SK-N-SH treated with all-trans-retinoic acid at 6 μM for 48 hours (cell line): ENCODE results near the gene LCORL.

Experiments used
- ATAC-seq: fragments of 200-7000 bp; cut with Tn5 transposase; 3 replicates; pipeline ENCODE4 v1.9.1; 2020; ENCODE audit warnings: mild to moderate bottlenecking, moderate library complexity
- ARNTL ChIP-seq: fragments of 450-650 bp; formaldehyde crosslinking; IDR thresholded peaks from 2 replicates; pipeline ENCODE4 v1.5.0; 2020; ENCODE audit warnings: low read depth, mild to moderate bottlenecking, moderate library complexity, borderline replicate concordance
- BACH2 ChIP-seq: fragments of 250-450 bp; sonication (Bioruptor Pico); IDR thresholded peaks from 2 replicates; pipeline ENCODE4 v1.9.0; 2021; ENCODE audit warnings: mild to moderate bottlenecking, borderline replicate concordance
- CREB5 ChIP-seq: fragments of 250-450 bp; sonication (Bioruptor Pico); IDR thresholded peaks from 2 replicates; pipeline ENCODE4 v1.5.1; 2020; ENCODE audit warnings: low read depth, mild to moderate bottlenecking, moderate library complexity
- CSDC2 ChIP-seq: fragments of 250-450 bp; sonication (Bioruptor Pico); IDR thresholded peaks from 2 replicates; pipeline ENCODE4 v1.5.0; 2020; ENCODE audit warnings: mild to moderate bottlenecking, moderate library complexity
- ESRRG ChIP-seq: fragments of 250-450 bp; sonication (Bioruptor Pico); IDR thresholded peaks from 2 replicates; pipeline ENCODE4 v1.6.1; 2021; ENCODE audit warnings: mild to moderate bottlenecking
- GLIS3 ChIP-seq: fragments of 250-450 bp; sonication (Bioruptor Pico); IDR thresholded peaks from 2 replicates; pipeline ENCODE4 v1.5.0; 2020; ENCODE audit warnings: mild to moderate bottlenecking, moderate library complexity
- OSR1 ChIP-seq: fragments of 250-450 bp; sonication (Bioruptor Pico); IDR thresholded peaks from 2 replicates; pipeline ENCODE4 v1.8.0; 2022; ENCODE audit warnings: moderate library complexity, mild to moderate bottlenecking, inconsistent platforms
- PPARA ChIP-seq: fragments of 250-450 bp; sonication (Bioruptor Pico); IDR thresholded peaks from 2 replicates; pipeline ENCODE4 v1.5.0; 2020; ENCODE audit warnings: mild to moderate bottlenecking, borderline replicate concordance
- RARB ChIP-seq: fragments of 250-450 bp; sonication (Bioruptor Pico); IDR thresholded peaks from 2 replicates; pipeline ENCODE4 v1.8.0; 2021; ENCODE audit warnings: mild to moderate bottlenecking, moderate library complexity
- TCF4 ChIP-seq: fragments of 250-450 bp; sonication (Bioruptor Pico); IDR thresholded peaks from 2 replicates; pipeline ENCODE4 v1.8.0; 2021; ENCODE audit warnings: mild to moderate bottlenecking, moderate library complexity, borderline replicate concordance
- TOX ChIP-seq: fragments of 250-450 bp; sonication (Bioruptor Pico); IDR thresholded peaks from 2 replicates; pipeline ENCODE4 v1.8.0; 2021; ENCODE audit warnings: mild to moderate bottlenecking, moderate library complexity, borderline replicate concordance
- ZC3H10 ChIP-seq: fragments of 250-450 bp; sonication (Bioruptor Pico); IDR thresholded peaks from 2 replicates; pipeline ENCODE4 v1.5.1; 2021; ENCODE audit warnings: mild to moderate bottlenecking, moderate library complexity
- ZFP3 ChIP-seq: fragments of 250-450 bp; sonication (Bioruptor Pico); IDR thresholded peaks from 2 replicates; pipeline ENCODE4 v1.5.0; 2020; ENCODE audit warnings: mild to moderate bottlenecking, moderate library complexity
- ZFP30 ChIP-seq: fragments of 450-650 bp; formaldehyde crosslinking; IDR thresholded peaks from 2 replicates; pipeline ENCODE4 v1.5.0; 2022; ENCODE audit warnings: mild to moderate bottlenecking, moderate library complexity
- ZNF70 ChIP-seq: fragments of 450-650 bp; formaldehyde crosslinking; IDR thresholded peaks from 2 replicates; pipeline ENCODE4 v1.5.0; 2020; ENCODE audit warnings: mild to moderate bottlenecking, moderate library complexity
- ZNF8 ChIP-seq: fragments of 450-650 bp; formaldehyde crosslinking; IDR thresholded peaks from 2 replicates; pipeline ENCODE4 v1.5.0; 2020; ENCODE audit warnings: mild to moderate bottlenecking, moderate library complexity
- TF ChIP-seq, protein P1 (sequence below): fragments of 250-450 bp; sonication (Bioruptor Pico); IDR thresholded peaks from 2 replicates; pipeline ENCODE4 v1.8.0; 2020; ENCODE audit warnings: mild to moderate bottlenecking, moderate library complexity, borderline replicate concordance
- TF ChIP-seq, protein P2 (sequence below): fragments of 250-450 bp; sonication (Bioruptor Pico); IDR thresholded peaks from 2 replicates; pipeline ENCODE4 v1.8.0; 2021; ENCODE audit warnings: low read depth, mild to moderate bottlenecking, moderate library complexity, borderline replicate concordance
- TF ChIP-seq, protein P3 (sequence below): fragments of 250-450 bp; sonication (Bioruptor Pico); IDR thresholded peaks from 2 replicates; pipeline ENCODE4 v1.5.1; 2021; ENCODE audit warnings: mild to moderate bottlenecking, moderate library complexity

The LCORL gene

GRCh38 chr4:17859793-17860406 lies 161.7 kb downstream of the LCORL start:
- no peak for ATAC-seq
- TF ChIP-seq, protein P1, sequence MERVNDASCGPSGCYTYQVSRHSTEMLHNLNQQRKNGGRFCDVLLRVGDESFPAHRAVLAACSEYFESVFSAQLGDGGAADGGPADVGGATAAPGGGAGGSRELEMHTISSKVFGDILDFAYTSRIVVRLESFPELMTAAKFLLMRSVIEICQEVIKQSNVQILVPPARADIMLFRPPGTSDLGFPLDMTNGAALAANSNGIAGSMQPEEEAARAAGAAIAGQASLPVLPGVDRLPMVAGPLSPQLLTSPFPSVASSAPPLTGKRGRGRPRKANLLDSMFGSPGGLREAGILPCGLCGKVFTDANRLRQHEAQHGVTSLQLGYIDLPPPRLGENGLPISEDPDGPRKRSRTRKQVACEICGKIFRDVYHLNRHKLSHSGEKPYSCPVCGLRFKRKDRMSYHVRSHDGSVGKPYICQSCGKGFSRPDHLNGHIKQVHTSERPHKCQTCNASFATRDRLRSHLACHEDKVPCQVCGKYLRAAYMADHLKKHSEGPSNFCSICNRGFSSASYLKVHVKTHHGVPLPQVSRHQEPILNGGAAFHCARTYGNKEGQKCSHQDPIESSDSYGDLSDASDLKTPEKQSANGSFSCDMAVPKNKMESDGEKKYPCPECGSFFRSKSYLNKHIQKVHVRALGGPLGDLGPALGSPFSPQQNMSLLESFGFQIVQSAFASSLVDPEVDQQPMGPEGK (CRISPR knock-in tag), result no peak
- TF ChIP-seq ESRRG (CRISPR knock-in tag) (no peak), PPARA (CRISPR knock-in tag) (no peak), CREB5 (CRISPR knock-in tag) (no peak), GLIS3 (CRISPR knock-in tag) (no peak), ZFP3 (CRISPR knock-in tag) (no peak), ZFP30 (no peak), ARNTL (CRISPR knock-in tag) (no peak), BACH2 (CRISPR knock-in tag) (no peak), OSR1 (CRISPR knock-in tag) (no peak), TCF4 (CRISPR knock-in tag) (no peak), RARB (no peak), TOX (CRISPR knock-in tag) (no peak)
- TF ChIP-seq, protein P2, sequence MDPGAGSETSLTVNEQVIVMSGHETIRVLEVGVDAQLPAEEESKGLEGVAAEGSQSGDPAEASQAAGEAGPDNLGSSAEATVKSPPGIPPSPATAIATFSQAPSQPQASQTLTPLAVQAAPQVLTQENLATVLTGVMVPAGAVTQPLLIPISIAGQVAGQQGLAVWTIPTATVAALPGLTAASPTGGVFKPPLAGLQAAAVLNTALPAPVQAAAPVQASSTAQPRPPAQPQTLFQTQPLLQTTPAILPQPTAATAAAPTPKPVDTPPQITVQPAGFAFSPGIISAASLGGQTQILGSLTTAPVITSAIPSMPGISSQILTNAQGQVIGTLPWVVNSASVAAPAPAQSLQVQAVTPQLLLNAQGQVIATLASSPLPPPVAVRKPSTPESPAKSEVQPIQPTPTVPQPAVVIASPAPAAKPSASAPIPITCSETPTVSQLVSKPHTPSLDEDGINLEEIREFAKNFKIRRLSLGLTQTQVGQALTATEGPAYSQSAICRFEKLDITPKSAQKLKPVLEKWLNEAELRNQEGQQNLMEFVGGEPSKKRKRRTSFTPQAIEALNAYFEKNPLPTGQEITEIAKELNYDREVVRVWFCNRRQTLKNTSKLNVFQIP (CRISPR knock-in tag), result no peak
- TF ChIP-seq, protein P3, sequence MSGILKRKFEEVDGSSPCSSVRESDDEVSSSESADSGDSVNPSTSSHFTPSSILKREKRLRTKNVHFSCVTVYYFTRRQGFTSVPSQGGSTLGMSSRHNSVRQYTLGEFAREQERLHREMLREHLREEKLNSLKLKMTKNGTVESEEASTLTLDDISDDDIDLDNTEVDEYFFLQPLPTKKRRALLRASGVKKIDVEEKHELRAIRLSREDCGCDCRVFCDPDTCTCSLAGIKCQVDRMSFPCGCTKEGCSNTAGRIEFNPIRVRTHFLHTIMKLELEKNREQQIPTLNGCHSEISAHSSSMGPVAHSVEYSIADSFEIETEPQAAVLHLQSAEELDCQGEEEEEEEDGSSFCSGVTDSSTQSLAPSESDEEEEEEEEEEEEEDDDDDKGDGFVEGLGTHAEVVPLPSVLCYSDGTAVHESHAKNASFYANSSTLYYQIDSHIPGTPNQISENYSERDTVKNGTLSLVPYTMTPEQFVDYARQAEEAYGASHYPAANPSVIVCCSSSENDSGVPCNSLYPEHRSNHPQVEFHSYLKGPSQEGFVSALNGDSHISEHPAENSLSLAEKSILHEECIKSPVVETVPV, result no peak
- TF ChIP-seq, all 23 proteins: peak for 0

DNA sequence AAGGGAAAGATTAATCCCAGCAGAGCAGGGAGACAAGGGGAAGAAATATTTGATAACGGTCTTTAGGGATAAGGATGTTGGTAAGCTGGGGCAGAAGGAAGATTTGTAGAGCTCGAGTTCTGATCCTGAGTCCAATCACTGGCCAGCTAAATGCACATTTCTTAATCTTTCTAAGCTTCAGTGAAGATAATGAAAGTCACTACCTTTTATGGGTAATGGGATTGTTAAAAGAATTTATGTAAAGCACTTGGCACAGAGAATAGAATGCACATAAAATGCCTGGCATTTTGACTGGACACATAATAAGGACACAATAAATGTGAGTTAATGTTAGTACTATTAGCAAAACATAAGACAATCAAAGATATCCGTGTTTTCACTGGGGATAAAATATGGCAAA lies 167.5 kb downstream of the LCORL start:
- TF ChIP-seq, protein P2 (CRISPR knock-in tag), result no peak
- TF ChIP-seq, protein P3, result no peak
- TF ChIP-seq, protein P1 (CRISPR knock-in tag), result no peak
- no peak for TF ChIP-seq OSR1 (CRISPR knock-in tag)
- no peak for TF ChIP-seq CSDC2
- TF ChIP-seq ZFP30, result no peak
- TF ChIP-seq ZNF70, result no peak
- TF ChIP-seq ZNF8 (CRISPR knock-in tag), result no peak
- TF ChIP-seq ZC3H10 (CRISPR knock-in tag), result no peak
- no peak for ATAC-seq
